Measurements from ENCODE around the gene DCHS1. TPM values are rescaled to one million over a fixed set of nuclear protein-coding genes. Genes with fewer than 3 reads are reported as not detected.

DCHS1 gene
- polyA plus RNA-seq, 3 donors, result 29.1 to 43.4 (median 34.7) TPM

GRCh38 chr11:6576471-6577373 is 78.9 kb downstream of the DCHS1 start:
- peak in 1 of 11 donors; percentile 22 for DNase-seq (ENCODE audit: extremely low read depth in 1 of 11, low read depth in 9 of 11, low spot score in 4 of 11)

- DNase-seq (ENCODE audit: extremely low read depth in 1 of 11, low read depth in 9 of 11, low spot score in 4 of 11), result no peak
Observed at GRCh38 chr11:6574816-6575715, 80.5 kb downstream of the DCHS1 start.

- DNase-seq (ENCODE audit: extremely low read depth in 1 of 11, low read depth in 9 of 11, low spot score in 4 of 11), result no peak
Observed at GRCh38 chr11:6572215-6572614, 83.4 kb downstream of the DCHS1 start.

GRCh38 chr11:6571434-6572008 is 84.1 kb downstream of the DCHS1 start:
- DNase-seq (ENCODE audit: extremely low read depth in 1 of 11, low read depth in 9 of 11, low spot score in 4 of 11), result no peak

Other genes with a start within 250 kb of the DCHS1 start
- gene APBB1, start 236.7 kb downstream of the DCHS1 start, polyA plus RNA-seq (ENCODE audit: insufficient read length in 3 of 3), result 10 to 100 TPM; 53.4 to 61.1 (median 60.0) TPM
- gene HPX, start 214.8 kb downstream of the DCHS1 start, polyA plus RNA-seq (ENCODE audit: insufficient read length in 3 of 3), result 1 to 10 TPM; 3.2 to 4.8 (median 4.2) TPM
- 10 to 100 TPM; 17.2 to 28.2 (median 25.1) TPM for gene TRIM3, start 181.9 kb downstream of the DCHS1 start, polyA plus RNA-seq (ENCODE audit: insufficient read length in 3 of 3)
- gene ARFIP2, start 174.5 kb downstream of the DCHS1 start, polyA plus RNA-seq (ENCODE audit: insufficient read length in 3 of 3), result 10 to 100 TPM; 65.5 to 74.7 (median 72.5) TPM
- gene TIMM10B, start 174.3 kb downstream of the DCHS1 start, polyA plus RNA-seq (ENCODE audit: insufficient read length in 3 of 3), result 10 to 100 TPM; 36.6 to 42.1 (median 39.4) TPM
- gene DNHD1, start 158.5 kb downstream of the DCHS1 start, polyA plus RNA-seq (ENCODE audit: insufficient read length in 3 of 3), result 10 to 100 TPM in 1 of 3 donors, 1 to 10 TPM in 2; 7.3 to 13.4 (median 7.3) TPM
- 10 to 100 TPM; 21.0 to 25.8 (median 21.5) TPM for gene RRP8, start 52.2 kb downstream of the DCHS1 start, polyA plus RNA-seq (ENCODE audit: insufficient read length in 3 of 3)
- 100 to 1,000 TPM; 137 to 165 (median 154) TPM for gene ILK, start 52.0 kb downstream of the DCHS1 start, polyA plus RNA-seq (ENCODE audit: insufficient read length in 3 of 3)
- gene TAF10, start 43.6 kb downstream of the DCHS1 start, polyA plus RNA-seq (ENCODE audit: insufficient read length in 3 of 3), result 10 to 100 TPM; 74.3 to 88.5 (median 75.2) TPM
- 100 to 1,000 TPM; 115 to 127 (median 115) TPM for gene TPP1, start 36.4 kb downstream of the DCHS1 start, polyA plus RNA-seq (ENCODE audit: insufficient read length in 3 of 3)
- 10 to 100 TPM; 62.5 to 71.5 (median 69.2) TPM for gene MRPL17, start 27.5 kb upstream of the DCHS1 start, polyA plus RNA-seq (ENCODE audit: insufficient read length in 3 of 3)
- gene OR2AG2, start 116.2 kb upstream of the DCHS1 start, polyA plus RNA-seq (ENCODE audit: insufficient read length in 3 of 3), result under 1 TPM in 2 of 3 donors, not detected in 1; 0.09 to 0.12 TPM
- under 1 TPM in 1 of 3 donors, not detected in 2; 0.09 TPM for gene OR2AG1, start 127.2 kb upstream of the DCHS1 start, polyA plus RNA-seq (ENCODE audit: insufficient read length in 3 of 3)
- gene OR6A2, start 143.9 kb upstream of the DCHS1 start, polyA plus RNA-seq (ENCODE audit: insufficient read length in 3 of 3), result under 1 TPM in 2 of 3 donors, not detected in 1; 0.03 to 0.05 TPM
- not detected for gene OR10A5, start 189.9 kb upstream of the DCHS1 start, polyA plus RNA-seq (ENCODE audit: insufficient read length in 3 of 3)
- under 1 TPM in 1 of 3 donors, not detected in 2; 0.03 TPM for gene OR10A2, start 207.2 kb upstream of the DCHS1 start, polyA plus RNA-seq (ENCODE audit: insufficient read length in 3 of 3)
- gene OR10A4, start 220.8 kb upstream of the DCHS1 start, polyA plus RNA-seq (ENCODE audit: insufficient read length in 3 of 3), result not detected
- not detected for gene OR2D2, start 236.7 kb upstream of the DCHS1 start, polyA plus RNA-seq (ENCODE audit: insufficient read length in 3 of 3)